IPS-20b (cell line): ENCODE results near the gene C19orf18.
A peak's percentile ranks its signal among the peaks of the same experiment; 100 is the strongest.
"Not testable (repeated sequence)": the region's sequence is repeated elsewhere in the genome, so short reads cannot be mapped to it uniquely, and the experiment has no call there.

ENCODE experiments used
- H3K27ac ChIP-seq: one replicate; pipeline ENCODE4 v1.5.1; 2013; ENCODE audit warnings: low read length
- H3K27me3 ChIP-seq: 2 replicates; pipeline ENCODE4 v1.6.1; 2013; ENCODE audit warnings: mild to moderate bottlenecking, low read length, inconsistent platforms; ENCODE audit not compliant: insufficient read depth
- H3K36me3 ChIP-seq: 2 replicates; pipeline ENCODE4 v1.6.1; 2013; ENCODE audit warnings: low read depth, mild to moderate bottlenecking, inconsistent platforms, low read length, moderate library complexity; ENCODE audit not compliant: insufficient read depth
- H3K4me1 ChIP-seq: 2 replicates; pipeline ENCODE4 v1.6.1; 2013; ENCODE audit warnings: mild to moderate bottlenecking, control low read depth, inconsistent platforms, low read length, moderate library complexity; ENCODE audit not compliant: insufficient read depth
- H3K4me3 ChIP-seq: 2 replicates; pipeline ENCODE4 v1.5.1; 2013; ENCODE audit warnings: mild to moderate bottlenecking, low read length, inconsistent platforms
- H3K9ac ChIP-seq: 2 replicates; pipeline ENCODE4 v1.6.1; 2013; ENCODE audit warnings: low read depth, mild to moderate bottlenecking, inconsistent platforms, low read length, moderate library complexity
- H3K9me3 ChIP-seq: 2 replicates; pipeline ENCODE4 v1.6.1; 2013; ENCODE audit warnings: mild to moderate bottlenecking, low read depth, low read length, inconsistent platforms; ENCODE audit not compliant: insufficient read depth

C19orf18 gene

DNA sequence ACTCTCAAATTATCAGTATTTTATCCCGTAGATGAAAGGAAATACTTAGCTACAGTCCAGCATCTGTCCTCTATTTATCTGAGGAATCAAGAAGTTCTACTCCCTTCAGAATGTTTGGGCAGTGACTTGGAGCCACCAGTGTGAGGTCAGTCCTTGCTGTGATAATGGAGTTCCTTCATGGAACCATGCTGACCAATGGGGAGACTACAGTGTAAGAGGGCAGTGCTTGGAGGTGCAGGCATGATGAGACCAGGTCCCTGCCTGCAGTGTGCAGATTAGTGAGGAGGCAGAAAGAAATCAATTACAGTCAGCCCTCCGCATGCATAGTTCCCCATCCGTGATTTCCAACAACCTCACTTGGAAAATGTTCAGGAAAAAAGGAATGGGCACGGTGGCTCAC lies at the start of gene C19orf18:
C19orf18 (minus strand) TSS at position 101 of the 400 bp plus-strand sequence. CDS start 102 bp downstream, outside the sequence.
- no peak within 1 kb of the TSS for H3K4me3 ChIP-seq
- H3K27me3 ChIP-seq, result no peaks in the 10 kb centered on the region
- H3K27ac ChIP-seq, result no peak within 1 kb of the TSS
- H3K36me3 ChIP-seq, result peaks cover 19% of the 10 kb centered on the region
- H3K4me1 ChIP-seq, result no peaks in the 10 kb centered on the region
- H3K9ac ChIP-seq, result no peak within 1 kb of the TSS
- H3K9me3 ChIP-seq, result peaks cover 93% of the 10 kb centered on the region

DNA sequence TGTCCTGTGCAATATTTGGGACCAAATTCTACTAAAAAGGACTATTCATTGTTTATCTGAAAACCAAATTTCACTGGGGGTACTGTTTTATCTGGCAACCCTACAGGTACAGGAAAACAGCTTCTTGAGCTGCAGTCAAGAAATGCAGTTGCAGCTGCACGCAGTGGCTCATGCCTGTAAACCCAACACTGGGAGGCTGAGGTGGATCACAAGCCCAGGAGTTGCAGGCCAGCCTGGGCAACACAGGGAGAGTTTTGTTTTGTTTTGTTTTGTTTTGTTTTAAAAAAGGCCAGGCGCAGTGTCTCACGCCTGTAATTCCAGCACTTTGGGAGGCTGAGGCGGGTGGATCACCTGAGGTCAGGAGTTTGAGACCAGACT lies 47.9 kb upstream of the C19orf18 start:
- no peak overlapping the region for H3K4me3 ChIP-seq
- peaks cover 87% of the 10 kb centered on the region for H3K9me3 ChIP-seq
- no peaks in the 10 kb centered on the region for H3K4me1 ChIP-seq
- H3K9ac ChIP-seq, result no peak overlapping the region
- no peaks in the 10 kb centered on the region for H3K27me3 ChIP-seq
- H3K27ac ChIP-seq, result no peak overlapping the region
- no peaks in the 10 kb centered on the region for H3K36me3 ChIP-seq

DNA sequence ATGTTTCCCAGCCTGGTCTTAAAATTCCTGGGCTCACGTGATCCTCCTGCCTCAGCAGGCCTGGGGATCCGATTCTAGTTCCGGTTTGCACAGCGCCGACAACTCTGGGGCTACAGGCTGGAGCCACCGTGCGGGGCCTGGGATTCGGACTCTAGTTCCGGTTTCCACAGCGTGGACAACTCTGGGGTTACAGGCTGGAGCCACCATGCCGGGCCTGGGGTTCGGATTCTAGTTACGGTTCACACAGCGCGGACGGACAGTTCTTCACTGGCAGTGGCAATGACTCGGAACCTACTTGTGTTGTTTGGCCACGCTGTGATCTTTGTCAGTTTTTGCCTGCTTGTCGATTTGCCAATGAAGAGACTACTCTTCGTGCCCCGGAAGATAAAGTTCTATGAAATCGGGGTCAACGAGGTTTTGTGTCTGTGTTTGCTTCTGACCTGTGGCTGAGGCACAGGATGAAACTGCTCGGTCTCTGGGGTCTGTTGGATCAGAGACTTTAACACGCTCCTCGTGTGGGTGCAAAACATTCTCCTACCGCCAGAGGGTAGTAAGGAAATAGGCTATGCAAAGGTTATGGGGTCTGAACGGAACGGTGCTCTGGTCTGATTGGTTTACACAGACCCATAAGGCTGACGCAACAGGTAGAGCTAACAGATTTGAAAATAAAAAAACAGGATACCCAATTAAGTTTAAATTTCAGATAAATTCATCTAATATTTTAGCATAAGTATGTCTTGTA lies 47.4 kb upstream of the C19orf18 start:
- H3K27ac ChIP-seq, result no peak overlapping the region
- no peak overlapping the region for H3K9ac ChIP-seq
- peaks cover 89% of the 10 kb centered on the region for H3K9me3 ChIP-seq
- no peaks in the 10 kb centered on the region for H3K36me3 ChIP-seq
- H3K27me3 ChIP-seq, result no peaks in the 10 kb centered on the region
- no peaks in the 10 kb centered on the region for H3K4me1 ChIP-seq
- no peak overlapping the region for H3K4me3 ChIP-seq

DNA sequence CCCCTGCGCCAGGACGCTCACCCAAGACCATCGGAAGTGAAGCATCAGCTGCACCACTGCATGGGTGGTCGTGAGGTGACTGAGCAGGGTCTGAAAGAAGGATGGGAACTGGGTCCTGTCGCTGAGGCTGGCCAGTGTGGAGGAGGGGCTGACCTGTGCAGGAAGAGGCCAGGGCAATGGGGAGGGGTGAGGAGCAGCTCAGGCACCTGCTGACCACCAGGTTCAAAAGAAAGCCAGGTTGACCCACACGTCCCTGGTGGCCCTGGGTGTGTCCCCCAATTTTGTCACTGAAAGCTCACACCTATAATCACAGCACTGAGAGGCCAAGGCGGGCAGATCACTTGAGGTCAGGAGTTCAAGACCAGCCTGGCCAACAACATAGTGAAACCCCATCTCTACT lies 45.8 kb upstream of the C19orf18 start:
- H3K27ac ChIP-seq, result no peak overlapping the region
- no peak overlapping the region for H3K9ac ChIP-seq
- H3K4me1 ChIP-seq, result no peaks in the 10 kb centered on the region
- no peak overlapping the region for H3K4me3 ChIP-seq
- H3K36me3 ChIP-seq, result no peaks in the 10 kb centered on the region
- H3K9me3 ChIP-seq, result peaks cover 81% of the 10 kb centered on the region
- no peaks in the 10 kb centered on the region for H3K27me3 ChIP-seq

DNA sequence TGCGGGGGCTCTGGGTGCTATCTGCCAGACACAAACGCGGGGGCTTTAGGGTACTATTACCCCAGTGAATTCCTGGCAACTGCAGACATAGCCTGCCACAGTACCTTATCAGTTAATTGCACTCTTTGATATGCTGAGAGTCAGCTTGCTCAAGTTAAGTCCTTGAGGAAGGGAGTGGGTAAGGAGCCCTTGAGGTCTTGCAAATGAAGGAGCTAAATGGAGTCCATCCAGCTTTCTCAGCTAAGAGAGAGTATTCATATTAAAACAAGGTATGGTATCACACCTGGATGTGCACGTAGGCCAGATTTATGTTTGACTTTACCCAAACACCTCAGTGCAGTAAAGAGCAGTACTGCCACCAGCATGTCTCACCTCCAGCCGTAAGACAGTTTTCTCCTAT lies 39.8 kb upstream of the C19orf18 start:
- Histone ChIP-seq H3K9ac (no peak overlapping the region), H3K36me3 (no peaks in the 10 kb centered on the region), H3K4me3 (no peak overlapping the region), H3K27ac (no peak overlapping the region), H3K9me3 (peaks cover 74% of the 10 kb centered on the region), H3K27me3 (no peaks in the 10 kb centered on the region), H3K4me1 (no peaks in the 10 kb centered on the region)

DNA sequence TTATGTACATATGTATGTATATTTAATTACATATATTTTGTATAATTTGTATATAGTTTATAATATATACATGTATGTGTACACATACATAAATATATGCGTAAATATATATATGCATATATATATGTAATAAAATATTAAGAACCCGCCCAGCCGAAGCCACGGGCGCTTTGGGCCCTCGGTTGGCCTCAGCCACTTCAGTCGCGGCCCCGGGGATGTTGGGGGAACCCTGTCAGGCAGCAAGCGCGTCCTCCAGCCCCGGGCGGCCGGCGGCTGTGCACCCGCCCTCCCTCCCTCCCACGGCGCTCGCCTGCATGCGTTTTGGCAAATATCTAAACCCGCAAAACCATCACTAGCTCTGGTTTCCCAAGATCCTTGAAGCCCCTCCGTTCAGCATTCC lies 36.2 kb upstream of the C19orf18 start:
- Histone ChIP-seq H3K4me3 (no peak overlapping the region), H3K36me3 (peaks cover 21% of the 10 kb centered on the region), H3K9me3 (peaks cover 78% of the 10 kb centered on the region), H3K27ac (no peak overlapping the region), H3K27me3 (no peaks in the 10 kb centered on the region), H3K9ac (no peak overlapping the region), H3K4me1 (no peaks in the 10 kb centered on the region)

DNA sequence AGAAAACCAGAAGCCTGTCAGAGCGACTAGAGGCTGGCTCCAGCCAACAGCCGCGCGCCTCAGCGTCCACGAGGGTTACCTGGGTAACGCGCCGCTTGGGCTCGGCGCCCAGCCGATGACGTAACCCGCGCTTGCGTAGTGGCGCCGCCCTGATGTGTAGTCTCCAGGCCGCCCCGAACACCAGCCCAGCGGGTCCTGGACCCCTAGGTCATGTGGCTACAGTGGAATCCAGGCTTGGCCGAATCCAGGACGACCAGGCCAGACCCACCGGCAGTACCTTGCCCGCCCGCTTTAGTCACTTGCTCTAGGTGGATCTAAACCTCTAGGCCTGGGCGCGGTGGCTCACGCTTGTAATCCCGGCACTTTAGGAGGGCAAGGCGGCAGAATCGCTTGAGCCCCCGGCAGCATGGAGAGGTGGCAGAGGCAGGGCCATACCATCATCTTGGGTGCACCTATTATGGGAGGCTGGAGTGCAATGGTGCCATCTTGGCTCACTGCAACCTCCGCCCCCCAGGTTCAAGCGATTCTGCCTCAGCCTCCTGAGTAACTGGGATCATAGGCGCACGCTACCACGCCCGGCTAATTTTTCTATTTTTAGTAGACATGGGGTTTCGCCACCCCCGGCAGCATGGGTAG lies 35.5 kb upstream of the C19orf18 start:
- peaks cover 28% of the 10 kb centered on the region for H3K36me3 ChIP-seq
- H3K9ac ChIP-seq, result no peak overlapping the region
- no peaks in the 10 kb centered on the region for H3K4me1 ChIP-seq
- no peaks in the 10 kb centered on the region for H3K27me3 ChIP-seq
- no peak overlapping the region for H3K4me3 ChIP-seq
- H3K9me3 ChIP-seq, result peaks cover 86% of the 10 kb centered on the region
- H3K27ac ChIP-seq, result no peak overlapping the region

DNA sequence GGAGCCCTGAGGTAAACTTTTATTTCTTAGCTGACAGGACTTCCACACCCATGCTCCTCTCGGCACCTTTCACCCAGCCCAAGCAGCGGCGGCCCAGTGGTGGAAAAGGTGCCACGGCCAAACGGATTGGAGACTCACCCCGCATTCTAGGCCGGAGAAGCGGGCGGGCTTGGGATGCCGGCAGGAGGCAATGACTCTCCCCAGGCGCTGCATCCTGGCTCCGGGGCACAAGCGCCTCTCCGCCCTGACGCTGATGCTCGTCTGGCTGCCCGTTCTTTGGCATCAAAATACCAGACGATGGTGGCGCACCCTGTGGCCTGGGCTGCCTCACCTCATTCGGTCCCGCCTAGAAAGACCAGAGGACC lies 34.9 kb upstream of the C19orf18 start:
- peaks cover 89% of the 10 kb centered on the region for H3K9me3 ChIP-seq
- no peak overlapping the region for H3K4me3 ChIP-seq
- H3K4me1 ChIP-seq, result no peaks in the 10 kb centered on the region
- no peak overlapping the region for H3K27ac ChIP-seq
- no peaks in the 10 kb centered on the region for H3K27me3 ChIP-seq
- H3K9ac ChIP-seq, result no peak overlapping the region
- H3K36me3 ChIP-seq, result peaks cover 33% of the 10 kb centered on the region

DNA sequence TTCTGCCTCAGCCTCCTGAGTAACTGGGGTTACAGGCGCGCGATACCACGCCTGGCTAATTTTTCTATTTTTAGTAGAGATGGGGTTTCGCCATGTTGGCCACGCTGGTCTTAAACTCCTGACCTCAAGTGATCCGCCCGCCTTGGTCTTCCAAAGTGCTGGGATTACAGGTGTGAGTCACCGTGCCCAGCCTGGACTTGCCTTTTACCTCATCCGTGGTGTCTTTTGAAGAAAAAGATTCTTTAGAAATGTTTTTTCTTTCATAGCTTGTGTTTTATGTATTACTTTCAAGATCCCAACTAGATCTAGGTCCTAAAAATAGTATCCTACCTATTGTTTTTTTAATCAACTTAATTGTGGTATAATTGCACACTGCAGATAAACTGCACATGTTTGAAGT lies 34.5 kb upstream of the C19orf18 start:
- not testable (repeated sequence) for H3K4me3 ChIP-seq, H3K9ac ChIP-seq, H3K27ac ChIP-seq, H3K27me3 ChIP-seq, H3K4me1 ChIP-seq
- Histone ChIP-seq H3K9me3 (peaks cover 89% of the 10 kb centered on the region), H3K36me3 (peaks cover 37% of the 10 kb centered on the region)

DNA sequence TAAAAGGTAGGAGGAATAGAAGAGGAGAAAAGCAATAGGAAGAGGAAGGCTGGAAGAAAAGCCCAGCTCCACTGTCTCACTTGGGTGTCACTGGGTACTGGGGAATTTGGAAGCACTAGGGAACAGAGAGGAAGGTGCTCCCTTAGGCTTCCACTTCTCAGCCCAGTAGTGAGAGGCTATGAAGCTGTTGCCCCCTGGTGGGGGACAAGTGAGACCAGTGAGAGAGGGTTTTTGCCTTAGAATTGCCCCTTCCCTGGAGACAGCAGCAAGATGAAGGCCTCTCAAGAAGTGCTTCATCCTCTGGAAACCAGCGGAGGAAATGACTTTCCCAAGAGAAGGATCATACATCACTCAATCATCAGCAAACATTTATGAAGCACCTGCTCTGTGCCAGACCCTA lies 33.0 kb upstream of the C19orf18 start:
- Histone ChIP-seq H3K36me3 (peaks cover 40% of the 10 kb centered on the region), H3K9ac (no peak overlapping the region), H3K27ac (no peak overlapping the region), H3K4me3 (no peak overlapping the region), H3K27me3 (no peaks in the 10 kb centered on the region), H3K4me1 (no peaks in the 10 kb centered on the region), H3K9me3 (peaks cover 83% of the 10 kb centered on the region)

DNA sequence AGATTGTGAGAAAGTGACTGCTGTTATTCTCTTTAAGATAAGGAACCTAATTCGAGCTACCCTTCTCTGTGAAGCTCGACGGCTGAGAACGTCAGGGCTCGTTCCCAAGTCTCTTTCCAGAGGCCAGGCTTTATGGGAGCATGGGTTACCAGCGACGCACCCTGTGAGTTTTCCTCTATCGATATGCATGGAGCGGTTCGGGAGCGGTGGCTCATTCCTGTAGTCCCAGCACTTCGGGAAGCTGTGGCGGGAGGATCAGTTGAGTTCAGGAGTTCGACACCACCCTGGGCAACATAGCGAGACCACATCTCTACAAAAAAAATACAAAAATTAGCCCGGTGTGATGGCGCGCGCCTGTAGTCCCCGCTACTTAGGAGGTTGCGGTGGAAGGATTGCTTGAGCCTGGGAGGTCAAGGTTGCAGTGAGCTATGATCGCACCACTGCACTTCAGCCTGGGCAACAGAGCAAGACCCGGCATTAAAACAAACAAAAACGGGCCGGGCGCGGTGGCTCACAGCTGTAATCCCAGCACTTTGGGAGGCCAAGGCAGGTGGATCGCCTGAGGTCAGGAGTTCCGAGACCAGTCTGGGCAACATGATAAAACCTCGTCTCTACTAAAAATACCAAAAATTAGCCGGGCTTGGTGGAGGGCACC lies 29.0 kb upstream of the C19orf18 start:
- peaks cover 76% of the 10 kb centered on the region for H3K9me3 ChIP-seq
- H3K27me3 ChIP-seq, result no peaks in the 10 kb centered on the region
- H3K36me3 ChIP-seq, result peaks cover 64% of the 10 kb centered on the region
- peak overlapping the region; percentile 95; the same call in 1 of the 2 replicates for H3K9ac ChIP-seq
- no peak overlapping the region for H3K27ac ChIP-seq
- peaks cover 6% of the 10 kb centered on the region; the same call in 1 of the 2 replicates for H3K4me1 ChIP-seq
- peak overlapping the region; percentile 96 for H3K4me3 ChIP-seq
